T-helper 1 cell treated with Interleukin-12 subunit alpha and Interleukin-12 subunit beta and Interleukin-4 antibody, amounts not matched to agents 30 ng/mL and 1 ng/mL, for 36 hours (primary cell): ENCODE results near the gene FAM200C. TPM values are rescaled to one million over a fixed set of nuclear protein-coding genes. Genes with fewer than 3 reads are reported as not detected.

ENCODE experiments used
- intact Hi-C: fragments of 100-400 bp; cut with micrococcal nuclease; formaldehyde crosslinking; loops from one replicate; pipeline ENCODE4 v1.15.1; 2024
- total RNA-seq: library from RNA; stranded (reverse); gene quantifications from 2 replicates; pipeline ENCODE4 v1.2.3, GENCODE V29; 2022

Gene FAM200C
- total RNA-seq, 1 donor from 2014 or later = 0.81 TPM

DNA sequence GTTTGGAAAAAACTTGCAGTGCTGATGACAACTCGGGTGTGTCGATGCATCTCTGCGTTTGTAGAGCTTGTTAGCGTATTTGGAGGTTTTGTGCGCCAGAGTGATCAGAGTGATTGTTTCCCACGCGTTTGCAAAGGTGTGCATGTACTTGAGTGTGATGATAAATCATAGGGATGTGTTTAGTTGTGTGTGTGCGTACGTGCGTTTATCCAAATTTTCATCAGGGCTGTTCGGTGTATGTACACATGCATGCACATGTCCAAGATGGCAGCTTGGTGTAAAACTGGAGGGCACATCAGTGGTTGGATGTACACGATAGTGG is 29.2 kb downstream of the FAM200C start:
- intact Hi-C loops = no loop called here

DNA sequence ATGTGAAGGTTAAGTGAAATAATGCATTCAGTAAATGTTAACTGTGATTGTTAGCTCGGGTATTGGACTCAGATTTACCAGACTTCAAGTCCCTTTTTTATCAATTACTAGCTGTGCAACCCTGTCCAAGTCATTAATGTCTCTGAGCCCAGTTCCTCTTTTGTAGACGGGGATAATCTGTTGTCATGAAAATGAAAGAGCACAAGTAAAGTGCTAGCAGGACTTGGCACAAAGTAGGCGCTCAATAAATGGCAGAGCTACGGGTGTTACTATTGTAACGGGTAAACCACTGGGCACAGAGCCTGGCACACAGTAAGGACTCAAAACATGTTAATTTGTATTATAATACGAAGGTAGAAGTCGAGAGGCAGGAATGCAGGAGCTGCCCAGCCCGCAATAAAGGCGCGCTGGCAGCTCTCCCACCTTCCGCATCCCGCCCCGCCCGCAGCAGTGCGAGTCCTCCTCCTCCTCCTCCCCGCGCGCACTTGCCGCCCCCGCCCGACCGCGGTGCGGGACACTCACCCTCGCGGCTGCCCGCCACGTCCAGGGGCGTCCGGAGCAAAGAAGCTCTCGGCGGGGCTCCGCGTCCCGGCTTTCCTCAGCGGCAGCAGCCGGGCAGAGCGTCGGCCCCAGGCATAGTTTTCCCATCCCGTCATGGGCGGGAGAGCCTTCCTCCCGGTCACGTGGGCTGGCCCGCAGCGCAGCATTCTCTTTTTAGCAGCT is 29.7 kb downstream of the FAM200C start, which contains the start of gene C1QTNF2:
Gene C1QTNF2 (minus strand): TSS at position 637 of the 723 bp plus-strand sequence. CDS start 15,615 bp downstream, outside the sequence.
- intact Hi-C loops = no loop called here

DNA sequence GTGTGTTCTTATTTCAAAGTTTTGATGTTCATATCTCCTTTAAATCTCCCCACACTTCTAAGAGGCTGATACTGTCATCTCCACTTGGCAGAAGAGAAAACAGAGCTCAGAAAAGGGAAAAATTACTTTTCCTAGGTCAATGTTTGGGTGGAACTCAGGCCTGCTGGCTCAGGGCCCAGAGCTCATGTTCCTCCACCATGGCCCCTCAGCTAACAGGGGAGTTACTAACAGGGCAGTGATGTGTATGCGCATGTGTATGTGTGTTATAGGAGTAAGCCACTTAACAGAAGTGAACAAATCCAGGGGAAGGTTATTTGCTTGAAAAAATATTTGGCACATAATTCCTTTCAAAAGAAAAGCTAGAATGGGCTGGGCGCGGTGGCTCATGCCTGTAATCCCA is 32.0 kb downstream of the FAM200C start:
- intact Hi-C loops = no loop called here

DNA sequence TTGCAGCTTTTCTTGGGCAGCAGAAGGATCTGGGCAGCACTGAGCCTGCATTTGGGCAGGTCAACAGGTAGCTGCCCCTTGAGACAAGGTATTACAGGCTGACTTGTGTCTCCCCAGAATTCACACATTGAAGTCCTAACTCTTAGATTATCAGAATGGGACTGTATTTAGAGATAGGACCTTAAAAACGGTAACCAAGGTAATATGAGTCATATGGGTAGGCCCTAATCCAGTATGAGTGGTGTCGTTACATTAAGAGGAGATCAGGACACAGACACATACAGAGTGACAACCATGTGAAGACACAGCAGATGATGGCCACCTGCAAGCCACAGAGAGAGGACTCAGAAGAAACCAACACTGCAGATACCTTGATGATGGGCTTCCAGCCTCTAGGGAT is 32.6 kb downstream of the FAM200C start:
- intact Hi-C loops = no loop called here

DNA sequence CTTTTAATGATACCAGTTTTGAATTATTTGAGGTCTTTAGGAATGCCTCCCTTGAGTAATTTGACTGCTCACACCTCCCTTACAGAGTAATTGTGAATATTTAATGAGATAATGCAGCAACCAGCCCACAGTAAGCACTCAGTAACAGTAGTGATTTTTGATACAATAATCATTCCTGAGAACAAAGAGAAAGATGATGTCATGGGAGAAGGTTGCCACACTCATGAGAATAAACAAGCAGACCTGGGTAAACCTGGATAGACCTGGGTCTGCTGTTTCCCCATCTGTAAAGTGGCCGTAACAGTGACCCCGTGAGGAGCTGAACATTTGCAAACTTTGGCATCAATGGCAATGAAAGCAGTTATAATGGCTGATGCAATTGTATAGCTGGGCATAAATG is 33.6 kb downstream of the FAM200C start:
- intact Hi-C loops = no loop called here

DNA sequence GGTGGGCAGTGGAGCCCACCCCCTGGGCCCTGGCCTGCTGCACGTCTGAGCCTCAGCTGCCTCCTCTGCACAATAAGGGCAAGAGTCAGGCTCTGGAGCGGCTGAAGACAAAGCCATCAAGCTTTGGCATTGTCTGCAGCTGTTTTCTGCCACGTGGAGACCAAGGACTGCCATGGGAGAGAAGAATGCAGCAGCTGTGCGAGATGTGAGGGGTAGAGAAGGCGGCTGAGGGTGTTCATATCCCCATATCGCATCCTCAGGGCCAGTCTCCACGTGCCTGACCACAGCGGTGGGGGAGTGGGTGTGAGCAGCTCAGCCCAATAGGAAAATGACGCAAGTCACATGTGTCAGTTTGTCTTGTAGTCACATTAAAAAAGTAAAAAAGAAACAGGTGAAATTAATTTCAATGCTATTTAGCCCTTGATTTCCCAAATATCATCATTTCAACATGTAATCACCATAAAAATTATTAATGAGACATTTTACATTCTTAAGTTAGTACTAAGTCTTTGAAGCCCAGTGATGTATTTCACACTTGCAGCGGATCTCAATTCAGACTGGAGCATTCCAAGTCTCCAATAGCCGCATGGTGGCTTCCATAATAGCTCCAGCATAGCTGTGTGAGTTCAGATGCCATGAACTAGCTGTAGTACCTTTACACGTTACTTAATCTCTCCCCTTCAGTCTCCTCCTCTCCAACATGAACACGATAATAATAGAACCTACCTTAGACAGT is 36.0 kb downstream of the FAM200C start:
- intact Hi-C loops = no loop called here

- intact Hi-C loops = no loop called here
Measured at GRCh38 chr5:160363211-160363610, 36.6 kb downstream of the FAM200C start.

- intact Hi-C loops = no loop called here
Measured at GRCh38 chr5:160361624-160362228, 38.1 kb downstream of the FAM200C start.

DNA sequence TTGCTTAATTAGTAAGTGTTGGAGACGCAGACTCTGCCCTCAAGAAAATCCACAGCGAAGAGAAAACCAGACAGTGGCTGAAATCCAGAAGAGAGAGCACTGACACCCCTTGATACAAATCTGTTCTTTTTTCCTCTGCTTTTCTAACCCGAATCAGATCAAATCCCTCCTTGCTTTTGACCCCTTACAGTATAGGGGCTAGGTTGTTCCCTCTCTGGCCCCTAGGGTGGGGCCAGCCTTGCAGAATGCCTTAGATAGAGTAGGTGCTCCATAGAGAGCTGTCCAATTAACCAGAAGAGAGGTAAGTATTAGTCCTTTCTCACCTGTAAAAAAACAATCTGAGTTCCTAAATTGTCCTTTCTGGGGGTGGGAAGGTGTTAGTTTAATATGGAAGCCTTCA is 39.5 kb downstream of the FAM200C start:
- intact Hi-C loops = no loop called here

- intact Hi-C loops = no loop called here
Measured at GRCh38 chr5:160359816-160360215, 40.0 kb downstream of the FAM200C start.

GRCh38 chr5:160359242-160359641 is 40.6 kb downstream of the FAM200C start:
- intact Hi-C loops = no loop called here

GRCh38 chr5:160357861-160358411 is 41.9 kb downstream of the FAM200C start:
- intact Hi-C loops = no loop called here

- intact Hi-C loops = no loop called here
Measured at GRCh38 chr5:160357394-160357793, 42.5 kb downstream of the FAM200C start.

DNA sequence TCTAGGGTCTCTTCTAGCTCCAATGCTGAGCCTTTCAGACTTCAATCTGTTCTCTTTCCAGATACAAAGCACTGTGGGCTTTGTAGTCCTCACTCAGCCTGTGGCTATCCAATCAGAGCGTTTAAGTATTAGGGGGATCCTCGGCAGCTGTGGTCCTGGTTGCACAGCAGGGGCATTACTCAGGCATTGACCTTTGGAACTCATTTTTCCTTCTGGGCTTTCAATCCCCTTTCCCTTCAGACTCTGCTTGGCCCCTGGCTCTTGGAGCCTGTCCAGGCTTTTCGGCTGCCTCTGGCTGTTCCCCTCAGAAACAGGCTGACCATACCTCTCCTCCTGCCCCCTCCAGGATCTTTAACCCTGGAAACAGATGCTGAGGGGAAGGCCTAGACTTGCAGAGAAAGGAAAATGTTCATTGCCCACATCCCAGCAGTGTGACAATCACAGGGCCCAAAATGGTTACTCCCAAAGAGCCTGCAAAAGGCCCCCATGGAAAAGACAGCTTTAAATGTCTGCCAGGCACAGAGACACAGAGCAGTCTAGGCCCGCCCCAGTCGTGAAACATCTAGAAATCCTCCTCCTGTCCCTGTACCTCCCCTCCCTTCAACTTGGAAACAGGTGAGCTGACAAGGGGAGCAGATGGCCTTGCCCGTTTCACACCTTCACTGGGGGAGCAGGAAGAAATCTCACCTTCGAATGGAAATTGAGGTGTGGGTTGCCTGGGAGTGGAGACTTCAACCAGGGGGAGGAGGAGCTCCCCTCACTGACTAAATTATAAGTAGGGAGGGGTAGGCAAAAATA is 43.1 kb downstream of the FAM200C start:
- intact Hi-C loops = no loop called here

DNA sequence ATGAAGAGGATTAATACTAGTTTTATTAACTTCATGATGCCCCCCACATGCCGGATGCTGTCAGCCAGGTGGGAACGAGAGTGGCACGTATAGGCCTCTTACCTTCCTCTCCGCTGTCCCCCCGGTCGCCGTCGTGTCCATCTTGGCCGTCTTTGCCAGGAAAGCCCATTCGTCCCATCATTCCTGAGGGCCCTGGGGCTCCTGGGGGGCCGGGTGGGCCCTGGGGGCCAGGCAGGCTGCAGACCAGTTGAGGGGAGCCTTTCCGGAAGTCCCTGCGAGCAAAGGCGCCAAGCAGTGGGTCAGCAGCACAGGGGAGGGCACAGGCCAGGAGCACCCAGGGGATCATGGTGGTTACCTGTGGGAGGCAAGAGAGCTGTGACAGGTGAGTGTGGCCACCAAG is 45.2 kb downstream of the FAM200C start:
- intact Hi-C loops = no loop called here

- intact Hi-C loops = no loop called here
Measured at GRCh38 chr5:160353379-160353778, 46.5 kb downstream of the FAM200C start.

DNA sequence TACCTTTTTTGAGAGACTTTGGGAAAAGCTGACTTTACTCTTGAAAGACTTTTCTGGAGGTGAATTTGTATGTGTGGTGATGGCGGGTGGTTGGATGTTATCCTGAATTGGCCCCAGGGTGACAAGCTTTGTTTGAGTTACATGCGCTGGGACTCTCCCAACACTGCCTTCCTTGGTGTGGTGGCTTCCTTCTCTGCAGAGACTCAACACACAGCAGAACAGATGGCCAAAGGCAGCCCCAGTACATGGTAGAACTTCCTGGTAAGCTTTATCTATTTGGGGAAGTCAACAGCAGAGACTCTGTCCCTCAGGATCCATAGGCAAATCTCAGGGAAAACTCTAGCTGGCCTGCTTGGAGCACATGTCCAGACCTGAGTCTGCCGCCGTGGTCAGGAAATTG is 47.5 kb downstream of the FAM200C start:
- intact Hi-C loops = no loop called here

DNA sequence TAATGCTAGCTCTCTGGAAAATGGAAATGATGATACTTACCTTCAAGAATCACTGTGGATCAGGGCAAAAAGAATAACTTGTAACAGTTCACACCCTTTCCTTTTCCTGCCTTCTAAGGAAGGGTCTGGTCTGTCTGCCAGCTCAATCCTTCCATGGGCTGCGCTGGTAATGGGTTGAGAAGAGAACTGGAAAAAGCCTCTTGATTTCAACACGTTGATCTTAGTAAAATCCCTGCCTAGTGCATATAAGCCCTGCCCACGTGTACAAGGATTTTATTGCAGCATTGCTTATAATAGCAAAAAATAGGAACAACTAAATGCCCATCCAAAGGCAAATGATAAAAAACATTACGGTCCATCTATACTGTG is 49.9 kb downstream of the FAM200C start:
- intact Hi-C loops = loop anchor here (10.0 kb wide), 1 partner anchor 835 kb away; no protein-coding TSS in a partner anchor

- intact Hi-C loops = loop anchor here (10.0 kb wide), 1 partner anchor 835 kb away; no protein-coding TSS in a partner anchor
Measured at GRCh38 chr5:160349249-160349934, 50.5 kb downstream of the FAM200C start.

DNA sequence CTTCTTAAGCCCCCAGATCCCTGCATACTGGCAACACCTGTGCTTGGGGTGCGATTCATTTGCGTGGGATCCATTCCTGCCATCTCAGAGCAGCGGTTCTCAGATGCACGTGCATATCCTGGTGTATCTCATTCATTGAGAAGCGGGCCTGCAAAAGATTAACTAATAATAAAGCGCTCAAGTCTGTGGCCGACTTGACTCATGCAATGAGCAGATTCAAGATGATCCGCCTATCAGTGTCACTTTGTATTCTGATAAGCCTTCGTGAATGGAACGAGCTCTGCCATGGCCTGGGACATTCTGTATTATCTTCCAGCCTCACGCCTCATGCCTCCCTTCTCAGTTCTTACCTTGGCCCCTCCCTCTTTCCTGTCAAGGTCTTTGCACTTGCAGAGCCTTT is 51.8 kb downstream of the FAM200C start:
- intact Hi-C loops = loop anchor here (10.0 kb wide), 1 partner anchor 833 kb away; no protein-coding TSS in a partner anchor

DNA sequence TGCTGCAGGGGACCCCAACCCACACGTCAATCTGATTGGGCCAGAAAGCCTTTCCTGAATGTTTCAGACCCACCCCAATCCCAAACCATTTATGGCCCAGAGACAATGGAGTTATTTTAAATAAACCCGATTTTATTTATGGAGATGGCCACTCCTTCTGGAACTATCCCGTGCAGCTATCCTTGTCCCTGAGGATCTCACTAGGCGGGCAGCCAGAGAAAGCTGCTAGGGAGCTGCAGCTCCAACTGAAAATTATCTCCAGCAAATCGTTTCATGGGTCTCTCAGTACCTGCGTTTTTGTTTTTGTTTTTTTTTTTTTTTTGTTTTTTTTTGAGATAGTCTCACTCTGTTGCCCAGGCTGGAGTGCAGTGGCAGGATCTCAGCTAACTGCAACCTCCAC is 52.4 kb downstream of the FAM200C start:
- intact Hi-C loops = loop anchor here (10.0 kb wide), 1 partner anchor 833 kb away; no protein-coding TSS in a partner anchor
